ENCODE measurements around the gene SLC2A13. TPM values are rescaled to one million over a fixed set of nuclear protein-coding genes. Genes with fewer than 3 reads are reported as not detected.

The SLC2A13 gene
- total RNA-seq, 6 donors from 2014 or later = 9.9 to 25.9 (median 16.0) TPM

DNA sequence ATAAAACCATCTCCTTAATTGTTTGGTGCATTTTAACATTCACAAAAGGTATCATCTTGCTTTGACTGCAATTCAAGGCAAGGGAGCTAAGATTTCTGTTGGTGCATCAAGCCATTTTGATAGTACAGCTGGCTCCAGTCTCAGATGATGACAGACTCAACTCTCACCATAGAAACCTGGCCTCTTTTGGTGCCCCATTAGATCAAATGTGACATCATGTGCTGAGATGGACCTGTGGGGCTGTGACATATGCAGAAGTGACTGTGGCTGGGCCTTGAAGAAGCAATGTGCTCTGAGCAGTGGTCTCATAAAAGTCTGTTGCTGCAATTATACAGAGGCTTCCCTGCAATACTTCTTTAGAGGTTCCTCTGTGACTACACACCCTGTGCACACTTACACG, 88.4 kb downstream of the SLC2A13 start:
- TF ChIP-seq, protein P1, sequence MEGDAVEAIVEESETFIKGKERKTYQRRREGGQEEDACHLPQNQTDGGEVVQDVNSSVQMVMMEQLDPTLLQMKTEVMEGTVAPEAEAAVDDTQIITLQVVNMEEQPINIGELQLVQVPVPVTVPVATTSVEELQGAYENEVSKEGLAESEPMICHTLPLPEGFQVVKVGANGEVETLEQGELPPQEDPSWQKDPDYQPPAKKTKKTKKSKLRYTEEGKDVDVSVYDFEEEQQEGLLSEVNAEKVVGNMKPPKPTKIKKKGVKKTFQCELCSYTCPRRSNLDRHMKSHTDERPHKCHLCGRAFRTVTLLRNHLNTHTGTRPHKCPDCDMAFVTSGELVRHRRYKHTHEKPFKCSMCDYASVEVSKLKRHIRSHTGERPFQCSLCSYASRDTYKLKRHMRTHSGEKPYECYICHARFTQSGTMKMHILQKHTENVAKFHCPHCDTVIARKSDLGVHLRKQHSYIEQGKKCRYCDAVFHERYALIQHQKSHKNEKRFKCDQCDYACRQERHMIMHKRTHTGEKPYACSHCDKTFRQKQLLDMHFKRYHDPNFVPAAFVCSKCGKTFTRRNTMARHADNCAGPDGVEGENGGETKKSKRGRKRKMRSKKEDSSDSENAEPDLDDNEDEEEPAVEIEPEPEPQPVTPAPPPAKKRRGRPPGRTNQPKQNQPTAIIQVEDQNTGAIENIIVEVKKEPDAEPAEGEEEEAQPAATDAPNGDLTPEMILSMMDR (IDR thresholded peaks at IDR 0.05) = no peak
- TF ChIP-seq POLR2AphosphoS5 (IDR thresholded peaks at IDR 0.05) (no peak), EP300 (IDR thresholded peaks at IDR 0.05) (no peak), POLR2A (IDR thresholded peaks at IDR 0.05) (no peak)
- Histone ChIP-seq H3K27me3 (no peaks in the 10 kb centered on the region), H3K27ac (no peak overlapping the region), H3K4me3 (no peak overlapping the region), H3K4me1 (peaks cover 0 to 5% (median 3%) of the 10 kb centered on the region in 4 donors), H3K36me3 (no peaks in the 10 kb centered on the region), H3K9me3 (no peaks in the 10 kb centered on the region)
- DNase-seq = no peak
- WGBS, 2 donors = 76 to 86% methylated on average over 1 of the region's 1 CpG
- ATAC-seq (ENCODE audit: low FRiP score in 2 of 2) = no peak

DNA sequence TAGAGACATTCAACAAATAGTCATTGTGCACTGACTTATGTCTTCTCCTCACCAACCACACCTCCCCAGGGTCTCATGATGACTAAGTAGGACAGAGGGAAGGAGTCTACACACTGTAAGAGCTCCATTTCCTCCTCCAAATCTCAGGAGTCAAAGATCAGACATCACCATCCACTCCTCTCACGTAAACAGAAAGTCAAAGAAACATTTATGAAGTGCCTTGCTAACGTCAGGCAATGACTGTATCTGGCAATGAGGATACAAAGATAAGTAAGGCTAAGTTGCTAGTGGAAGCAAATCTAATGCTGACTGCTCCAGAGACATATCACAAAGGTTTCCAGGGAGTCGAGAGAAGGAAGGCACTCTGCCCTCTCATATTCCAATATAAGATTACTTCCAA, 88.9 kb downstream of the SLC2A13 start:
- H3K27ac ChIP-seq = no peak overlapping the region
- 65 to 80% methylated on average over 3 of the region's 3 CpGs for WGBS, 2 donors
- DNase-seq (no peak), ATAC-seq (ENCODE audit: low FRiP score in 2 of 2) (peak in 1 of 2 donors; percentile 70)
- peaks cover under 1 to 9% (median 4%) of the 10 kb centered on the region in 4 donors for H3K4me1 ChIP-seq
- no peaks in the 10 kb centered on the region for H3K36me3 ChIP-seq
- no peaks in the 10 kb centered on the region for H3K27me3 ChIP-seq
- no peaks in the 10 kb centered on the region for H3K9me3 ChIP-seq
- H3K4me3 ChIP-seq = no peak overlapping the region
- TF ChIP-seq POLR2AphosphoS5 (IDR thresholded peaks at IDR 0.05) (no peak), POLR2A (IDR thresholded peaks at IDR 0.05) (no peak), EP300 (IDR thresholded peaks at IDR 0.05) (no peak)

DNA sequence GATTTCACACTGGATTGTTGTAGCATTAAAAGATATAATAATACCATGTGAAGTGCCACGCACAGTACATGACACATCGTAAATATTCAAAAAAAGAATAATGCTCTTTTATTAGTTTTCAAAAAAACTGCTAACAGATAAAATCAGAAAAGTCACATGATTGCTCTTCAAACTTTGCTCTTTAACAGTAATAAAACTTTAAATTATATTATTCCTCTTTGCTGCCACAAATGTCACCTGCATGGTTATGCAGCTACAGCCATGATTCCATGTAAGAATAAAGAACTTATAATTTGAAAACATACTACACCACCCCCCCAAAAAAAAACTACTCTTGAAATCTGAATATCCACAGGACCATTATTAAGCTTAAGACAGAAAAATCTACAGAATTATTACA, 90.0 kb downstream of the SLC2A13 start:
- TF ChIP-seq POLR2AphosphoS5 (IDR thresholded peaks at IDR 0.05) = no peak
- H3K36me3 ChIP-seq = no peaks in the 10 kb centered on the region
- DNase-seq (no peak), ATAC-seq (ENCODE audit: low FRiP score in 2 of 2) (no peak)
- no peaks in the 10 kb centered on the region for H3K9me3 ChIP-seq
- no peak overlapping the region for H3K4me3 ChIP-seq
- WGBS, 2 donors = 94 to 98% methylated on average over 2 of the region's 2 CpGs
- no peak overlapping the region for H3K27ac ChIP-seq
- peaks cover 3 to 15% (median 10%) of the 10 kb centered on the region in 4 donors for H3K4me1 ChIP-seq
- H3K27me3 ChIP-seq = no peaks in the 10 kb centered on the region

DNA sequence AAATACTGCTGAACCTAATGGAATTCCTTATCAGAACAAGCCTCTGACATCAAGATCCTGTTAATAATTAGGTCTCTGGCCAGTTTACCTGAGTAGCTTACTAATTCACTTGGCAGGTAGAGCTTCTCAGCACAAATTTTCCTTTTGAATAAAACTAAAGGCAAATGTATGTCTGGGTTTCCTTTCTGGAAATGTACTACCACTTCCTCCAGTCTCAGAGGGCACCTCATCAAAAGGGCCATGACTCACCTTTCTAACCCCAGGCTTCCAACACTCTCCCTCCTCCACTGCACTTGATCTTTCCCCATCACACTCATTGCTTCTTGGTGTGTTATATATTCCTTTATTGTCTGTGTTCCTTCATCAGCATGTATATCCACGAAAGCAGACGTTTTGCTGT, 90.5 kb downstream of the SLC2A13 start:
- ATAC-seq (ENCODE audit: low FRiP score in 2 of 2) (no peak), DNase-seq (no peak)
- H3K9me3 ChIP-seq = no peaks in the 10 kb centered on the region
- no peaks in the 10 kb centered on the region for H3K27me3 ChIP-seq
- H3K4me3 ChIP-seq = no peak overlapping the region
- no peaks in the 10 kb centered on the region for H3K36me3 ChIP-seq
- no peak overlapping the region for H3K27ac ChIP-seq
- 73 to 97% methylated on average over 2 of the region's 2 CpGs for WGBS, 2 donors
- H3K4me1 ChIP-seq = peaks cover 3 to 15% (median 10%) of the 10 kb centered on the region in 4 donors
- TF ChIP-seq, protein P1 (IDR thresholded peaks at IDR 0.05) = no peak
- TF ChIP-seq POLR2AphosphoS5 (IDR thresholded peaks at IDR 0.05) (no peak), POLR2A (IDR thresholded peaks at IDR 0.05) (no peak), EP300 (IDR thresholded peaks at IDR 0.05) (no peak)

DNA sequence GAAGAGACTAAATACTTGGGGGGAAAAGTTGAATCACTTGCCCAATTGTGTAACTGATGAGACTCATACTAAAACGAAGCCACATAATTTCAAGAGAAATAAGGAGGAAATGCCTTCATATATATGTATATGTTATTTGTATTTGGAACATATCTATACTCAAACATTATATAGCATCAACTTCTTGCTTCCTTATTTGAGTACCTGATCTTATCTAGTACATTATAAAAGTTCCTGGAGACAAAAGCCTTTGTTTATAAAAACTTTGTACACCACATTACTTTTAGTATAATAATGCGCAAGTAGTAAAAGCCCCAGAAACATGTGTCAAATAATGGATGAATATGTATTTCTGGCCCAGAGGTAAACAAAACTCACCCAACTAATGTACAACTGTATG, 92.0 kb downstream of the SLC2A13 start:
- no peak overlapping the region for H3K4me3 ChIP-seq
- WGBS, 2 donors = 59 to 76% methylated on average over 2 of the region's 2 CpGs
- TF ChIP-seq POLR2AphosphoS5 (IDR thresholded peaks at IDR 0.05) (no peak), EP300 (IDR thresholded peaks at IDR 0.05) (no peak), POLR2A (IDR thresholded peaks at IDR 0.05) (no peak)
- TF ChIP-seq, protein P1 (IDR thresholded peaks at IDR 0.05) = no peak
- ATAC-seq (ENCODE audit: low FRiP score in 2 of 2) (no peak), DNase-seq (no peak)
- H3K9me3 ChIP-seq = no peaks in the 10 kb centered on the region
- H3K4me1 ChIP-seq = peaks cover 3 to 15% (median 10%) of the 10 kb centered on the region in 4 donors
- no peaks in the 10 kb centered on the region for H3K27me3 ChIP-seq
- H3K36me3 ChIP-seq = no peaks in the 10 kb centered on the region
- no peak overlapping the region for H3K27ac ChIP-seq

DNA sequence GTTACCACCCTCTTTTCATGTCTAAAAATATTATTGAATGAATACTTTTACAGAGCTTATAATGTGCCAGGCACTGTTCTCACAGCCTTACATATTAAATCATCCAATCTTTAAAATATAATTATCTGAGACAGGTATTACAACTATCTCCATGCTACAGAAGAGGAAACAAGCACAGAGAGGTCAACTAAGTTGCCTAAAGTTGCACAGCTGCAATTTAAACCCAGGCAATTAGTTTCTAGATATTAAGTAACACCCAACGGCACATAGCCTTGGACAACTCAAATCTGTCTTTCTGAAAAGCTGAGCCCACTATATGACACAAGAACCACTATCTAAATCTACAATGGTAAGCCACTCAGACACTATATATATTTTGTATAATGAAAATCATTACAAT, 92.6 kb downstream of the SLC2A13 start:
- TF ChIP-seq POLR2AphosphoS5 (IDR thresholded peaks at IDR 0.05) (no peak), EP300 (IDR thresholded peaks at IDR 0.05) (no peak), POLR2A (IDR thresholded peaks at IDR 0.05) (no peak)
- TF ChIP-seq, protein P1 (IDR thresholded peaks at IDR 0.05) = no peak
- no peak overlapping the region for H3K4me3 ChIP-seq
- no peak for DNase-seq
- H3K4me1 ChIP-seq = peaks cover 3 to 15% (median 10%) of the 10 kb centered on the region in 4 donors
- no peaks in the 10 kb centered on the region for H3K27me3 ChIP-seq
- H3K9me3 ChIP-seq = no peaks in the 10 kb centered on the region
- WGBS, 2 donors = 76 to 84% methylated on average over 1 of the region's 1 CpG
- no peaks in the 10 kb centered on the region for H3K36me3 ChIP-seq
- ATAC-seq (ENCODE audit: low FRiP score in 2 of 2) = no peak
- H3K27ac ChIP-seq = peak overlapping the region in 1 of 4 donors; percentile 13

Measured in upper lobe of left lung (tissue), 6 donors.